Astrocyte of the cerebellum (primary cell): ENCODE results near the gene CHRNA10.
"Not testable (repeated sequence)": the region's sequence is repeated elsewhere in the genome, so short reads cannot be mapped to it uniquely, and the experiment has no call there.

Source experiments
- DNase-seq: peaks from one replicate; pipeline ENCODE4 v3.0.0-alpha.2; 2011; ENCODE audit warnings: low read depth
- H3K4me3 ChIP-seq: 2 replicates; pipeline ENCODE4 v1.5.1; 2011; ENCODE audit warnings: mild to moderate bottlenecking, low read depth, low read length, moderate library complexity
- CTCF ChIP-seq: IDR thresholded peaks from 2 replicates; pipeline ENCODE4 v1.5.1; 2012; ENCODE audit warnings: low read length, low read depth, moderate library complexity, mild to moderate bottlenecking; ENCODE audit errors: missing control alignments
- in situ Hi-C: cut with HindIII; loops from 2 replicates; pipeline ENCODE4 v1.10.0; 2017; ENCODE audit warnings: low sequenced_read_pairs

The CHRNA10 gene

GRCh38 chr11:3659595-3660515, 11.3 kb downstream of the CHRNA10 start:
- in situ Hi-C loops: no loop called here
- H3K4me3 ChIP-seq: no peak overlapping the region
- TF ChIP-seq CTCF: no peak
- no peak for DNase-seq

GRCh38 chr11:3658252-3658651, 12.9 kb downstream of the CHRNA10 start:
- no peak overlapping the region for H3K4me3 ChIP-seq
- in situ Hi-C loops: no loop called here
- TF ChIP-seq CTCF: no peak
- DNase-seq: no peak

GRCh38 chr11:3657331-3657730, 13.9 kb downstream of the CHRNA10 start:
- in situ Hi-C loops, H3K4me3 ChIP-seq, DNase-seq: not testable (repeated sequence)

GRCh38 chr11:3655547-3655946, 15.6 kb downstream of the CHRNA10 start:
- in situ Hi-C loops: no loop called here
- H3K4me3 ChIP-seq: no peak overlapping the region
- no peak for TF ChIP-seq CTCF
- no peak for DNase-seq

GRCh38 chr11:3652514-3652913, 18.7 kb downstream of the CHRNA10 start:
- in situ Hi-C loops, H3K4me3 ChIP-seq, DNase-seq: not testable (repeated sequence)

- DNase-seq, H3K4me3 ChIP-seq, in situ Hi-C loops: not testable (repeated sequence)
These were observed 21.8 kb downstream of the CHRNA10 start for GRCh38 chr11:3649374-3649773.

GRCh38 chr11:3648843-3649242, 22.3 kb downstream of the CHRNA10 start:
- in situ Hi-C loops, H3K4me3 ChIP-seq, DNase-seq: not testable (repeated sequence)

GRCh38 chr11:3645552-3645951, 25.6 kb downstream of the CHRNA10 start:
- in situ Hi-C loops: no loop called here
- DNase-seq: no peak
- H3K4me3 ChIP-seq: no peak overlapping the region
- TF ChIP-seq CTCF: no peak

- in situ Hi-C loops: no loop called here
- H3K4me3 ChIP-seq: no peak within 1 kb of the TSS
- no peak for TF ChIP-seq CTCF
- no peak for DNase-seq
These were observed 26.4 kb downstream of the CHRNA10 start, which contains the start of gene ART1 for GRCh38 chr11:3644817-3645235. TSS of gene ART1 (plus strand) at chr11:3645128. CDS start at chr11:3659214, 14,086 bp downstream.

- peak overlapping the region; percentile 53 for H3K4me3 ChIP-seq
- DNase-seq, in situ Hi-C loops: not testable (repeated sequence)
These were observed 28.1 kb downstream of the CHRNA10 start for GRCh38 chr11:3643102-3643546.
